PFSK-1 (cell line): ENCODE data around the gene STK11.

ENCODE experiments used
- FOXP2 ChIP-seq: optimal IDR thresholded peaks from 2 replicates; pipeline ENCODE3; 2011; ENCODE audit warnings: borderline replicate concordance, control low read depth, inconsistent platforms; ENCODE audit not compliant: insufficient read depth; ENCODE audit errors: extremely low read length, extremely low read depth
- POLR2AphosphoS5 ChIP-seq: IDR thresholded peaks from 2 replicates; pipeline ENCODE4 v1.6.1; 2012; ENCODE audit warnings: low read depth, mild to moderate bottlenecking, control low read depth, low read length, moderate library complexity
- SIN3A ChIP-seq: IDR thresholded peaks from 2 replicates; pipeline ENCODE4 v1.6.1; 2012; ENCODE audit warnings: mild to moderate bottlenecking, low read length, moderate library complexity, borderline replicate concordance; ENCODE audit not compliant: insufficient read depth
- TAF1 ChIP-seq: IDR thresholded peaks from 2 replicates; pipeline ENCODE4 v1.6.1; 2012; ENCODE audit warnings: low read length, control low read depth, borderline replicate concordance; ENCODE audit not compliant: insufficient read depth
- TF ChIP-seq, protein P1 (sequence below), 2 experiments: IDR thresholded peaks; 2 replicates each; pipeline versions ENCODE4 v1.6.1 to v1.8.0; 2011 to 2012; ENCODE audit warnings: low read depth in 2 of 2, low read length in 2 of 2, control low read depth in 1 of 2, inconsistent platforms in 1 of 2, mild to moderate bottlenecking in 1 of 2, moderate library complexity in 1 of 2; ENCODE audit not compliant: insufficient read depth in 1 of 2

The STK11 gene

DNA sequence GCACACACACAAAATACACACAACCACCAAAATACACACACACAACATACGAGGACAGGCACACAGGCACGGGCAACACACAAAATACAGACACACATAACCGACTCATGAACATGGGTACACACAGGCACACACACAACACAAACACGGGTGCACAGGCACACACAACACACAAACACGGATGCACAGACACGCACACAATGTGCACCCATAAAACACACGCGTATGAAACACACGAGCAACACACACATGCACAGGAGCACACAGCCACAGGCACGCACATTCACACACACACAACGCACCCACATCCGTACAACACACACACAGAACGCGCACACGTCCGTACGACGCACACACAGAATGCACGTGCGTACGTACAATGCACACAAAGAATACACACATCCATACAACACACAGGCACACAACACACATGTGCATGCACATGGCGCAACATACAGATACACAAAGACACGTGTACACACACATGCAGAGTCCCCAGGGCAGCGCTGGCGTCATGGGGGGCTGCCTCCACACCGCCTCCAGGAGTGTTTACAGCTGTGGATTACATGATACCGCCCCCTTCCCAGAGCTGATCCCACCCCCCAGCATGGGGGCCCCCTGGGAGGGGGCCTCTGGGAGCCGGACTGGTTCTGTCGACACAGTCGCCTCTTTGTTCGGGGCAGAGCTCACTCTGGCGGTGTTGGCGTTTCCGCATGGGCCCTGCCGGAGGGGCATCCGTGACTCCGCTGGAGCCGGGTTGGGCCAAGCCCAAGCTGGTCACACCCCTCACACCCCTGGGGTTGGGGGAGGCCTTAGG lies 34.4 kb upstream of the STK11 start:
- TF ChIP-seq TAF1 (no peak), POLR2AphosphoS5 (no peak), SIN3A (no peak), FOXP2 (no peak)
- TF ChIP-seq, protein P1, sequence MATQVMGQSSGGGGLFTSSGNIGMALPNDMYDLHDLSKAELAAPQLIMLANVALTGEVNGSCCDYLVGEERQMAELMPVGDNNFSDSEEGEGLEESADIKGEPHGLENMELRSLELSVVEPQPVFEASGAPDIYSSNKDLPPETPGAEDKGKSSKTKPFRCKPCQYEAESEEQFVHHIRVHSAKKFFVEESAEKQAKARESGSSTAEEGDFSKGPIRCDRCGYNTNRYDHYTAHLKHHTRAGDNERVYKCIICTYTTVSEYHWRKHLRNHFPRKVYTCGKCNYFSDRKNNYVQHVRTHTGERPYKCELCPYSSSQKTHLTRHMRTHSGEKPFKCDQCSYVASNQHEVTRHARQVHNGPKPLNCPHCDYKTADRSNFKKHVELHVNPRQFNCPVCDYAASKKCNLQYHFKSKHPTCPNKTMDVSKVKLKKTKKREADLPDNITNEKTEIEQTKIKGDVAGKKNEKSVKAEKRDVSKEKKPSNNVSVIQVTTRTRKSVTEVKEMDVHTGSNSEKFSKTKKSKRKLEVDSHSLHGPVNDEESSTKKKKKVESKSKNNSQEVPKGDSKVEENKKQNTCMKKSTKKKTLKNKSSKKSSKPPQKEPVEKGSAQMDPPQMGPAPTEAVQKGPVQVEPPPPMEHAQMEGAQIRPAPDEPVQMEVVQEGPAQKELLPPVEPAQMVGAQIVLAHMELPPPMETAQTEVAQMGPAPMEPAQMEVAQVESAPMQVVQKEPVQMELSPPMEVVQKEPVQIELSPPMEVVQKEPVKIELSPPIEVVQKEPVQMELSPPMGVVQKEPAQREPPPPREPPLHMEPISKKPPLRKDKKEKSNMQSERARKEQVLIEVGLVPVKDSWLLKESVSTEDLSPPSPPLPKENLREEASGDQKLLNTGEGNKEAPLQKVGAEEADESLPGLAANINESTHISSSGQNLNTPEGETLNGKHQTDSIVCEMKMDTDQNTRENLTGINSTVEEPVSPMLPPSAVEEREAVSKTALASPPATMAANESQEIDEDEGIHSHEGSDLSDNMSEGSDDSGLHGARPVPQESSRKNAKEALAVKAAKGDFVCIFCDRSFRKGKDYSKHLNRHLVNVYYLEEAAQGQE (IDR thresholded peaks at IDR 0.05; ENCODE audit: insufficient read depth in 1 of 2, low read depth in 2 of 2, low read length in 2 of 2): no peak

DNA sequence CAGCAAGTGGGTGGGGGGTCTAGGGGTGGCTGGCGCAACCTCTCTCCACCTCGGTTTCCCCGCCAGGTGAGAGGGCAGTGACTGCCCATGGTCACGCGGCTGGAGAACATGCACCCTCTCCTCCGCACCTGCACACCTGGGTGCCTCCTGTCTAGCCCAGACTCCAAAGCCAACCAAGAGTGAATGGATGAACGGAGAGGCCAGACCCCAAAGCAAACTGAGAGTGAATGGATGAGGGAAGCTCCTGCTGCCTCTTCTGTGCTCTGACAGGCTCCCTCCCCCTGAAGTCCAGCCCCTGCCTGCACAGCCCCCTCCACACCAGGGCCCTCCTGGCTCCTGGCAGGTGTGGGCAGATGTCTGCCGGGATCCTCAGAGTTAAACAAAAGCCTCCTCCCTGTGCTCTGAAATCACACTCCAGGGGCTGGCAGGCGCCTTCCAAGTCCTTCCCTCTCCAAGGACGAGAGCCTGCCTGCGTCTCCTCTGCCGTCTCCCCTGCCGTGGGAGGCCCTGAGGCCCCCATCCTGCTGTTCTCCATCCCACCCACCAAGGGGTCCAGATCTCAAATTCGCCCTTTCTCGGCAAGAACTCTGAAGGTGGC lies 33.7 kb upstream of the STK11 start:
- TF ChIP-seq, protein P1 (IDR thresholded peaks at IDR 0.05; ENCODE audit: insufficient read depth in 1 of 2, low read depth in 2 of 2, low read length in 2 of 2): no peak
- TF ChIP-seq SIN3A: no peak

DNA sequence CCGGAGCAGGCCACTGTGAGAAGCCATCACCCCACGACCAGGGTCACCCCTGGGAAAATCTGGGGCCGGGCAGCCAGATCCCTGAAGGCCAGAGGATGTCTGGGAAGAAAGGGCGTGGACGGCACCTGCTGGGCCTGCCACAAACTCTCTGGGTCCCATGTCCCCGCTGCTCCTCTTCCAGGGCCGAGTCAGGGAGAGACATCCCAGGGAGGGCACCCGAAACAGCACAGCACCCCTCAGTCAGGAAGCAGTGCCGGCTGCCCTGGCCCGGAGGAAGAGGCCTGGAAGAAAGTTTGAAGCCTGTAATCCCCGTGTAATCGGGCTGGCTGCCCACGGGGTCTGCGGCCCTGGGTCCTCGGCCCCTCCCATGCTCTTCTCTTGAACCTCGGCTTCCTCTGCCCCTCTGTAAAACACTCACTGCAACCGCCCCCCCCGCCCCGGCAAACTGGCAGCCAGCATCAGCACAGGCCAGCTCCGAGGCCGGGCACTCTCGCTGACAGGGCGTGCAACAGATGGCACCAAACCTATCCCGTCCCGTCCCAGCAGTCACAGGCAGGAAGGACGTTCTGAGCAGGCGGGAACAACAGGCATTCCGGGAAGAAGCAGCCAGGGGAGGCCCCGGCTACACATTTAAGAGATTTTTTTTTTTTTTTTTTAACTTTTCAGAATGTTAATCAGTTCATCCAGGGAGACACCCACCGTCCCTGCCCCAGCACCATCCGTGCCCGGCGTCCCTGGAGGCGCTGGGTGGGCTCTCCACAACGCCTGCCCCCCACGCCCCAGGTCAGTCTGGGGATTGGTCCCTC lies 33.0 kb upstream of the STK11 start:
- TF ChIP-seq POLR2AphosphoS5 (no peak), FOXP2 (peak; percentile 30), SIN3A (0 out of 2 replicates have a peak, but pooled peaks have one; percentile 27), TAF1 (0 out of 2 replicates have a peak, but pooled peaks have one; percentile 35)
- TF ChIP-seq, protein P1 (IDR thresholded peaks at IDR 0.05; ENCODE audit: insufficient read depth in 1 of 2, low read depth in 2 of 2, low read length in 2 of 2): no peak

DNA sequence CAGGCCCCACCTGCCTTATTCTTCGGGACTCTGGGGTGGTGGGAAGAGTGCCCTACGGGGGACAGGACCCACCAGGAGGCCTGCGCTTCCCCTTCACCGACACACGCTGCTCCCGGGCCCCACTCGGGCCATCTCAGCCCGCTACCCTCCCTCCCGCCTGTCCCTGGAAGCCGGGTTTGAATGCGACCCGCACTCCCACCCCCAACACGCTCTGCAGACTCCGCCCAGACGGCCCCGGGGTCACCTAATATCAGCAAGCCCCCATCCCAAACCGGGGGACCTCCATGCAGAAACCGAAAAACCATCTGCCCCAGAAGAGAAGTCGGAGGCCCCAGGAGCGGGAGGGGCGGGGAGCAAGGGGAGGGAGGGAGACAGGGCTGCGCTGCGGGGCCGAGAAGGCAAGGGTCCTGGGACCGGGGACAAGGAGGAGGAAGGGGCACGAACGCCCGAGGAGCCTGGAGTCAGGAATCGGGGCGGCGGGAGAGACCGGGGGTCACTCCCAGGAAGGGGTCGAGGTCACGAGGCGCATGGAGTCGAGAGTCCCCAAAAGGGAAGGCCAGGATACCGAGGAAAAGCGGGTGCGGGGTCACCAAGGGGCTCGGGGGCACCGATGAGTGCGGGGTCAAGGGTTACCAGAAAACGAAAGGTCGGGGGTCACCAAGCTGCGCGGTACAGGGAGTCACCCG lies 32.3 kb upstream of the STK11 start:
- TF ChIP-seq, protein P1 (IDR thresholded peaks at IDR 0.05; ENCODE audit: insufficient read depth in 1 of 2, low read depth in 2 of 2, low read length in 2 of 2): no peak
- TF ChIP-seq POLR2AphosphoS5: no peak
- no peak for TF ChIP-seq SIN3A
- no peak for TF ChIP-seq FOXP2
- no peak for TF ChIP-seq TAF1
